ENCODE results near the gene CDO1. TPM values are rescaled to one million over a fixed set of nuclear protein-coding genes. Genes with fewer than 3 reads are reported as not detected.

Gene CDO1
- 2.8 to 7.1 TPM (median 3.3 TPM) in 3 replicates for total RNA-seq
- long read RNA-seq, partial matches to known transcripts, result 0 of 1 reads
- long read RNA-seq, other reads (novel, unspliced or antisense), result 1 of 1 reads

DNA sequence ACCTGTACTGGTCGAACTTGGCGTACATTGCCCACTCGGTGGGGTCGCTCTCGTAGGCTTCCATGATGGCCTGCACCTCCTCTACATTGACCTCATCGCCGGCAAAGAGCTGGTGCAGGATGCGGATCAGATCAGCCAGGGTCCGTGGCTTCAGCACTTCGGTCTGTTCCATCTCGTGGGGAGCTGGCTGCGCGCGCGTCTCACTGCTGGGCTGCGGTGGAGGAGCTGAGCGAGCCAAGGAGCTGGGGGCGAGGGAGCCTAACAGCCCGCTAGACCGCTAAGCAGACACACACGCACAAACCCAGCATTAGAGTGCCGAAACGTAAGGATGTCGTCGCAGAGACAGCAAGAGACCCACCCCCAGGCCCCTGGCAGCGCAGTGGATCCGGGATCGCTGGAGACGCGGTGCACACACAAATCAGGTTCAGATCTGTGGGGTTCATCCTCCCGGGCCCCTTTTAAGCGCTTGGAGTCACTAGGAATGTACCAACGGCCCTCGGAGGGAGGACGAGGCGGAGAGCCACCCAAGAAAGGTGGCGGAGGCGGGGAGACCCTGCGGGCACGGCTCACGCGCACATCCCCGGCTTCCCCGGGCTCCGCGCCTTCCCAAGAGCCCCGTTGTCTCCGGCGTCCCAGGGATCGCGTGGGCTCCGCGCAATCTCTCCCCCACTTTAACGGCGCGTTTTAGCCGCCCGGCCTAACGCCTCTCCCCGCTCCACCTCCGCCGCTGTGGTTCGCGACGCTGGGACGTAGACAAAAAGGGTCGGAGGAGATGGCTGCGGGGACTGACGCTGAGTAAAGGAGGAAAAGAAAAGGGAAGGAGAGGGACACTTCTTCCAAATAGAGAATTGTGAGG lies at the start of gene CDO1:
Gene CDO1 (minus strand): TSS at position 434 of the 856 bp plus-strand sequence. CDS start 262 bp downstream, at position 172.
- Mint-ChIP-seq H3K27ac (ENCODE audit: unreplicated experiment) (peak within 1 kb of the TSS; percentile 90), H3K4me3 (ENCODE audit: unreplicated experiment) (peak within 1 kb of the TSS; percentile 87), H3K36me3 (ENCODE audit: low read depth) (peaks cover 3% of the 10 kb centered on the region), H3K27me3 (ENCODE audit: low read depth) (peaks cover 14% of the 10 kb centered on the region), H3K9me3 (ENCODE audit: low read depth) (no peaks in the 10 kb centered on the region), H3K4me1 (ENCODE audit: low read depth) (peaks cover 12% of the 10 kb centered on the region)
- DNase-seq (ENCODE audit: low spot score), result peak; percentile 78
- TF ChIP-seq, protein P1, sequence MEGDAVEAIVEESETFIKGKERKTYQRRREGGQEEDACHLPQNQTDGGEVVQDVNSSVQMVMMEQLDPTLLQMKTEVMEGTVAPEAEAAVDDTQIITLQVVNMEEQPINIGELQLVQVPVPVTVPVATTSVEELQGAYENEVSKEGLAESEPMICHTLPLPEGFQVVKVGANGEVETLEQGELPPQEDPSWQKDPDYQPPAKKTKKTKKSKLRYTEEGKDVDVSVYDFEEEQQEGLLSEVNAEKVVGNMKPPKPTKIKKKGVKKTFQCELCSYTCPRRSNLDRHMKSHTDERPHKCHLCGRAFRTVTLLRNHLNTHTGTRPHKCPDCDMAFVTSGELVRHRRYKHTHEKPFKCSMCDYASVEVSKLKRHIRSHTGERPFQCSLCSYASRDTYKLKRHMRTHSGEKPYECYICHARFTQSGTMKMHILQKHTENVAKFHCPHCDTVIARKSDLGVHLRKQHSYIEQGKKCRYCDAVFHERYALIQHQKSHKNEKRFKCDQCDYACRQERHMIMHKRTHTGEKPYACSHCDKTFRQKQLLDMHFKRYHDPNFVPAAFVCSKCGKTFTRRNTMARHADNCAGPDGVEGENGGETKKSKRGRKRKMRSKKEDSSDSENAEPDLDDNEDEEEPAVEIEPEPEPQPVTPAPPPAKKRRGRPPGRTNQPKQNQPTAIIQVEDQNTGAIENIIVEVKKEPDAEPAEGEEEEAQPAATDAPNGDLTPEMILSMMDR (IDR thresholded peaks at IDR 0.05), result no peak

DNA sequence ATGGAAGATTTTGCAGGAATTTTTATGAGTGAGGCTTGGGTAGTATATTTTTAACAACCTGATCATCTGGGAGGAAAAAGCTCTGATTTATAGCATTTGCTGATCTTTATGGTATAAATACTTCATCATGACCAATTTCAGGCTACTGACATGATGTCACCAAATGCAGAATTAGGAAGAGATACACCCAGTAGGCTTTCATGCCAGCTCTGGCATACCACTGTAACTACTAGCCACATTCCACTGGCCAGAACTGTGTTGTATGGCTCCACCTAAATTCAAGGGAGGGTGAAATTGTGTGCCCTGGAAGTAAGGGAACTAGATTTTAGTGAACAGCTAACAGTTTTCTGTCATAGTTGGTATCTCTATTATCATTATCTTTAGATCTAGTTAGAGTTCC lies 42.9 kb upstream of the CDO1 start:
- Mint-ChIP-seq H3K4me1 (ENCODE audit: low read depth) (peaks cover 42% of the 10 kb centered on the region), H3K36me3 (ENCODE audit: low read depth) (no peaks in the 10 kb centered on the region)

DNA sequence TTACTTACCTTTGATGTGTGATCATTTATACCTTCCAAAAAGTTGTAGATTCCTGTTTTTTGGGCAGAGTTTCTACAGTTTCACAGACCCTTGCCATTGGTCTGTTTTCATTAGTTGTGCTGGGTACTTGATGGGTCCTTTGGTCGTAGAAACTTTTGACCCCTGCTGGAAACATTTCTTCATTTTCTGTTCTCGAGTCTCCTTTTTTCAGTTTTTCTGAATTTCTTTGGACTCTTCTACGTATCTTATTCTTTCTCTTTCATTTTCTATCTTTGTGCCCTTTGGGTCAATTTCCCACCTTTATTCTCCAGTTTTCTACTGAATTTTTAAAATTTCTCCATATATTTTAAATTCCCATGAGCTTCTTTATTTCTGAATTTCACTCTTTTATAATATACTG lies 41.9 kb upstream of the CDO1 start:
- peak overlapping the region; percentile 95 for H3K27ac Mint-ChIP-seq (ENCODE audit: unreplicated experiment)
- H3K4me3 Mint-ChIP-seq (ENCODE audit: unreplicated experiment), result no peak overlapping the region

More for the DNA sequence above, 42.9 kb upstream of the CDO1 start:
- no peak overlapping the region for H3K4me3 Mint-ChIP-seq (ENCODE audit: unreplicated experiment)
- TF ChIP-seq, protein P1 (IDR thresholded peaks at IDR 0.05), result no peak
- H3K9me3 Mint-ChIP-seq (ENCODE audit: low read depth), result peaks cover 5% of the 10 kb centered on the region
- DNase-seq (ENCODE audit: low spot score), result no peak
- H3K27me3 Mint-ChIP-seq (ENCODE audit: low read depth), result no peaks in the 10 kb centered on the region
- peak overlapping the region; percentile 34 for H3K27ac Mint-ChIP-seq (ENCODE audit: unreplicated experiment)

DNA sequence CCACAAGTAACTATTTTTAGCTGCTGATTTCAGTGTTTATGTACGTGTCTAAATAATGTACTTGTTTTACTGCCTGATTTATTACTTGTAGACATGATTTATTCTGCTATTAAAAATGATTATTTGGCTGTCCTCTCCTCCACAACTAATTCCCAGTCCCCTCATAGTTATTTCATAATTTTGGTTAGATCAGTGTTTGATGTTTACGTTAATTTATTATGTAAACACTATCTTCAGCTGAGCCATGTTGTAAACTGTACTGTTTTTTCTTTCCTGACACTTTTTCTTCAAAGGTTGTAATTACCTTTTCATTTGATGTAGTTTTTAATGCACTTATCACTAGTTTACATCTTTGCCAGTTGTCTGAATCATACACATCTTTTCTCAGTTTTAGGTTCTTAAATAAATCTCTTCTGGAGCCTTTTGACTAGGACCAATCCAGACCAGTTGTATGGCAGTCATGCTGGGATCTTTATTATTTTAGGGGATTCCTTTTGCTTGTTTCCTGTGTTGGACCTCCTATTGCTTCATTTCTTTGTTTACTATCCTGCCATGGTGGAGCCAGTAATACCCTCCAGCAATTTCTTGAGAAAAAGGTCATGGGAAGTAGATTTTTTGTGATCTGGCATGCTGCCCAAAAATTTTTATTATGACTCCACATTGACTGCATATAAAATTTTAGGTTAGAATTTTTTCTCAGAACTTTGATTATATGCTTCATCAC lies 41.3 kb upstream of the CDO1 start:
- Mint-ChIP-seq H3K27me3 (ENCODE audit: low read depth) (no peaks in the 10 kb centered on the region), H3K4me3 (ENCODE audit: unreplicated experiment) (peak overlapping the region; percentile 1), H3K9me3 (ENCODE audit: low read depth) (peaks cover 11% of the 10 kb centered on the region), H3K4me1 (ENCODE audit: low read depth) (peaks cover 47% of the 10 kb centered on the region), H3K36me3 (ENCODE audit: low read depth) (peaks cover 5% of the 10 kb centered on the region), H3K27ac (ENCODE audit: unreplicated experiment) (peak overlapping the region; percentile 95)
- no peak for DNase-seq (ENCODE audit: low spot score)
- TF ChIP-seq, protein P1 (IDR thresholded peaks at IDR 0.05), result no peak

More for the DNA sequence above, 41.9 kb upstream of the CDO1 start:
- Mint-ChIP-seq H3K4me1 (ENCODE audit: low read depth) (peaks cover 43% of the 10 kb centered on the region), H3K9me3 (ENCODE audit: low read depth) (peaks cover 7% of the 10 kb centered on the region), H3K27me3 (ENCODE audit: low read depth) (no peaks in the 10 kb centered on the region), H3K36me3 (ENCODE audit: low read depth) (peaks cover 5% of the 10 kb centered on the region)
- TF ChIP-seq, protein P1 (IDR thresholded peaks at IDR 0.05), result no peak
- no peak for DNase-seq (ENCODE audit: low spot score)

DNA sequence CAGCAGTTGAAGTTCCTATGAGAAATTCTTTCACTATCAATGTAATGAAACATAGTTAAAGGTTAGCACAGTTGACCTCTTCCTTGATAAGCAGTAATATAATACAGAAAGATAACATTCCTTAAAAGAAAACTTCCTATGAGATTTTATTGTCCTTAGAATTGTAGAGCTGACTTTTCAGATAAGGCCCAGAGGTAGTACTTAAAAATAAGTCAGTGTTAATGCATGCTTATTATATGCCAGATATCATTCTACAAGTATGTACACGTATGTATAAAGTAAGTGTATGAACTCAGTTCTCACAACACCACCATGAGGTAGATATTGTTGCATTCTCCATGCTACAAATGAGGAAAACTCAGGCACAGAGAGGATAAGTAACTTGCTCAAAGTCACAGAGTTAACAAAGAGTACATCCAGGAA lies 40.6 kb upstream of the CDO1 start:
- H3K4me1 Mint-ChIP-seq (ENCODE audit: low read depth), result peaks cover 50% of the 10 kb centered on the region
- peaks cover 5% of the 10 kb centered on the region for H3K36me3 Mint-ChIP-seq (ENCODE audit: low read depth)
- DNase-seq (ENCODE audit: low spot score), result no peak
- TF ChIP-seq, protein P1 (IDR thresholded peaks at IDR 0.05), result no peak
- H3K9me3 Mint-ChIP-seq (ENCODE audit: low read depth), result peaks cover 11% of the 10 kb centered on the region
- no peak overlapping the region for H3K4me3 Mint-ChIP-seq (ENCODE audit: unreplicated experiment)
- peak overlapping the region; percentile 95 for H3K27ac Mint-ChIP-seq (ENCODE audit: unreplicated experiment)
- no peaks in the 10 kb centered on the region for H3K27me3 Mint-ChIP-seq (ENCODE audit: low read depth)
